SW480 (cell line): ENCODE data around the gene FOCAD.

Experiments
- DNase-seq: peaks from one replicate; pipeline ENCODE4 v3.0.0-alpha.2; 2016; ENCODE audit warnings: low spot score

The FOCAD gene

DNA sequence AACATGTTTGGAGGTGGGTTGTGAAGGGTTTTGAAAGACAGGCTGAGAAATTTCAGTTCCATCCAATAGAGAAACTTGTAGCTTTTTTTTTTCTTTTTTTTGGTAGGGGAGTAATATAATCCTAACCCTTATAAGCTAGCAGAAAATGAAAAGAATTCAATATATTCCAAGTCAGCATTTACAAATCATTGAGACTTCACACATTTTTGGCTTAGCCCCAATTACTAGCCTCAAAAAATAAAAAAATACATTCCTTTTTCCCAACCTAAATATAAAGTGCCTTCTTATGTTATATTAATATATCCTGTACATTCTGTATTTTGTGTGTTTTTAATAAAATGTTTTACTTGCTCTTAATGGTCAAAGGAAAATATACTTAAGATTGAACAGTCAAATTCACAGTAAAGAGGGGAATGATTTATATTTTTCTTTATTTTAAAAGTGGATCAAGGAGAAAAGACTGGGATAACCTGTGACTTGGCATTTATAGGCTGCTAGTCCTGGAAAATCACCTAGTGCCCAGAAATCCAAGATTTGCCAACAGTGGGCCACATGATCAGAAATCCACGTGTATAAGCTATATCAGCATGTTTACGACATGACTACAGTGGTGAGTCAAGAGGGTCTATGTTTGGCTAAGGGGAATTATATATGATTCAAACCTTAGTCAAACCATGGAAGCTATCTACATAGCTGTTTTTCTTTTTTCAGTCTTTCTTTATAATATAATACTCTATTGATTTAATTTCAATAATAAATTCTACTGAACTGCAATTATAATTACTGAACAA is 332.8 kb downstream of the FOCAD start:
- DNase-seq: no peak

GRCh38 chr9:21018177-21018576 is 334.1 kb downstream of the FOCAD start:
- no peak for DNase-seq

DNA sequence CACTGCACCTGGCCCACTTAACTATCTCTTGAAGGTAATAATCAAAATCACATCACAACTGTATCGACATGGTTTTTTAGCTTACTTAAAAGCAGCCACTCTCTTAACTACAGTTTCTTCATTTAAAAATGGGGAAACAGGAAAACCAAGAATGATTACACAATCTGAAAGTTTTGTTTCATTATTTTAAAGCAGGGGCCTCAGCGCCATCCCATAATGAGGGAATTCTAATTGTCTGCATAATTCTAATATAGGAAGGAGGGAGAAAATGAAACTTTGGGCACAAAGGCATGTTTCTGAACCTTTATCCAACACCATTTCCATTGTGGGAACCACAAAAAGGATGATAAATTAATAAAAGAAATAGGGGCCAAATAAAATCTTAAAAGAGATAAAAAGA is 339.8 kb downstream of the FOCAD start:
- DNase-seq: no peak

DNA sequence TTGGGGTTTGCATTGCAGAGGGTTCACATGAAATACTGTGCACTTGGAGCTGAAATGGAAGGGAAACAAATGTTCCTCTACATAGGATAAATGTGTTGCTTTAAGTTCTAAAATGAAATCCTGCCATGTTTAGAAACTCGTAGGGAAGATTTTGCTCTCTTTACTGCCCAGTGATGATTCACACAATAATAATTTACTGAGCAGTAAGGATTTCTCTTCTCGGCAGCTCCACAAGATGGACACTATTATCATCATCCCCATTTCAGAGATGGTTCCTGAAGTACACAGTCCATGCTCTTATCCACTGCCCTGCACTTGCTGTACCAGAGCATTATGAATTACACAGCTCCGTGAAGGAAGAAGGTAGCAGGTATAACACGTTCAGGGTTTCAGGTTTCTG is 343.2 kb downstream of the FOCAD start:
- no peak for DNase-seq

DNA sequence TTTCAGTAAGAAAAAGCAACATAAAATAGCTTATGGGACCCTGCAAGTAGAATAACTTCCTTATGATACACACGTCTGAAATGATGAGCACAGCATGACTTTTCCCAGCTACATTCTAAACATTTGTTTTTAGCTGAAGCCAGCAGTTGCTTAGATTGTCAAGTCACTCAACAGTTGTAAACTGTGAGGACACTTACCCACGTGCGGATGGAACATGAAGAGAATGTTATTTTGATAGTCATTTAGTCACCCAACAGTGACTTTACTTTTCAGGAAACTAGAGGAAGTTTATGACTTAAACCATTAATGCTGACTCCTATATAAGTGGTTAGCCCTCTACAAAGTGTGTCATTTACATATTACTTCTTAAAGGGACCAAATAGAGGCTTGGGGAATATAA is 344.4 kb downstream of the FOCAD start:
- no peak for DNase-seq

GRCh38 chr9:21029661-21030060 is 345.6 kb downstream of the FOCAD start:
- DNase-seq: no peak

DNA sequence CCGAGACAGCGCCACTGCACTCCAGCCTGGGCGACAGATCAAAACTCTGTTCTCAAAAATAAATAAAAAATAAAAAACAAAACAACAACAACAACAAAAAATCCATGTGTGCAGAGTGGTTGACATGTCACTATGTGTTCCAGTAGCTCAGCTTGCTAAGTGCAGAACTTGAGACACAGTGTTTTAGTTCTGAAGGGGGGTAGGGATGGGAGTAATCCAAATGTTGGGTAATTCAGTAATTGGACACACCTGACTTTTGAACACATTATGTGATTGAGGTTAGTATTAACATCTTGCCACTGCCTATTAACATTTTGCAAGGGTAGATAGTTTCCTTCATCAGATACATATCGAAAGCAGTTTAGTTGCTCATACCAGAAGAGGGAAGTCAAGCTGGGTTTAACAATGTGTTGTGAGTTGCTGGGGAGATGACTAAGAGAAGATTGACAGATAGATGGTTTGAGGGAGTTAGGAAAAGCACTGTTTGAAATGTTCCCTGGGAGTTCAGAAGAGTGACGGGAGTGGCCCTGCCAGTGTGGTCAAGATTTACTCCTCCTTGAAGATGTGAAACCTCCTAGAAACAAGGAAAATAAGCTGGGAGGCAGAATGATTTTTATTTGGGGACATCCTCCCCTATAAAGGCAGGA is 346.5 kb downstream of the FOCAD start:
- DNase-seq: no peak

- DNase-seq: no peak
Measured at GRCh38 chr9:21031091-21031807, 347.2 kb downstream of the FOCAD start, which contains the start of gene HACD4. TSS of gene HACD4 (minus strand) at chr9:21031640. CDS start at chr9:21031590, 50 bp downstream.

GRCh38 chr9:21031808-21032183 is 347.7 kb downstream of the FOCAD start:
- no peak for DNase-seq

GRCh38 chr9:21037278-21037677 is 353.2 kb downstream of the FOCAD start:
- DNase-seq: no peak

DNA sequence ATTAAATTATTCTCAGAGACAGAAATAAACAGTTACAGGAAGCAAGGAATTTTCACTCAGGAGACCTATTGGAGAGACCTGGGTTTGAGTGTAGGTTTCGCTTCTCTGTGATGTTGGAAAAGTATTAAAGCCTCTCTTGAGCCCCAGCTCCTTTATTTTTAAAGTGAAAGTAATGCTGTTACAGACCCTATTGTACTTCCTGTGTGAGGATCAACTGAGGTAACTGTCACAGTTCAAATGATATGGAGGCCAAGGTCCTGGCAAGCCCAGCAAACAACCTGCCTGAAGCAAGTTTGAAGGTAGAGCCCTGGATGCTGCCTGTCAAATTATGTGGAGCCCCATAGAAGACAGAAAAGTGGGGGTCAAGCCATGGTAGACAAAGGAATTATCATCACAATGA is 355.2 kb downstream of the FOCAD start:
- no peak for DNase-seq

- DNase-seq: no peak
Measured at GRCh38 chr9:21042466-21042865, 358.4 kb downstream of the FOCAD start.

GRCh38 chr9:21043841-21044240 is 359.8 kb downstream of the FOCAD start:
- DNase-seq: no peak
